SU-DHL-6 (cell line): ENCODE data around the gene CCDC73.

ENCODE experiments used
- CTCF ChIP-seq: fragments of 200-600 bp; sonication (generic); IDR thresholded peaks from one replicate; pipeline ENCODE4 v1.5.1; 2017; ENCODE audit warnings: antibody characterized with exemption, mild to moderate bottlenecking, low read length, moderate library complexity; ENCODE audit not compliant: insufficient read depth, poor library complexity, severe bottlenecking
- EZH2phosphoT487 ChIP-seq: fragments of 200-600 bp; sonication (generic), shearing (Covaris generic); conservative IDR thresholded peaks from 2 replicates; pipeline ENCODE4 v1.6.1; 2018; ENCODE audit warnings: mild to moderate bottlenecking, antibody characterized with exemption, low read length, moderate library complexity, mixed read lengths

GRCh38 chr11:32772731-32773130 is 21.7 kb downstream of the CCDC73 start:
- TF ChIP-seq CTCF (no peak), EZH2phosphoT487 (no peak)
